ENCODE measurements around the gene NF1.

- TF ChIP-seq EP300 (IDR thresholded peaks at IDR 0.05; ENCODE audit: low read depth), result no peak
- TF ChIP-seq POLR2AphosphoS5 (IDR thresholded peaks at IDR 0.05), result no peak
- no peak for TF ChIP-seq CTCF (IDR thresholded peaks at IDR 0.05)
- TF ChIP-seq POLR2A (IDR thresholded peaks at IDR 0.05), result no peak
These were observed 297.5 kb downstream of the NF1 start for GRCh38 chr17:31392002-31392855.
